ENCODE data around the gene CPA5. TPM values are rescaled to one million over a fixed set of nuclear protein-coding genes. Genes with fewer than 3 reads are reported as not detected.

CPA5 gene
- total RNA-seq, 1 donor from 2014 or later, result not detected

- no peak for DNase-seq (ENCODE audit: low read depth)
- no peak for TF ChIP-seq CTCF (IDR thresholded peaks at IDR 0.05; ENCODE audit: insufficient read depth, low read length, poor library complexity, severe bottlenecking)
- Histone ChIP-seq H3K36me3 (ENCODE audit: control insufficient read depth, insufficient read depth, low read length) (no peaks in the 10 kb centered on the region), H3K4me3 (ENCODE audit: low read depth, low read length) (no peak overlapping the region), H3K27me3 (ENCODE audit: control insufficient read depth, insufficient read depth, low read length) (no peaks in the 10 kb centered on the region)
These were observed 52.6 kb downstream of the CPA5 start for GRCh38 chr7:130397051-130397757.

- DNase-seq (ENCODE audit: low read depth), result no peak
- no peaks in the 10 kb centered on the region for H3K36me3 ChIP-seq (ENCODE audit: control insufficient read depth, insufficient read depth, low read length)
- no peak overlapping the region for H3K4me3 ChIP-seq (ENCODE audit: low read depth, low read length)
- no peaks in the 10 kb centered on the region for H3K27me3 ChIP-seq (ENCODE audit: control insufficient read depth, insufficient read depth, low read length)
- TF ChIP-seq CTCF (IDR thresholded peaks at IDR 0.05; ENCODE audit: insufficient read depth, low read length, poor library complexity, severe bottlenecking), result no peak
These were observed 53.1 kb downstream of the CPA5 start for GRCh38 chr7:130397758-130398073.

DNA sequence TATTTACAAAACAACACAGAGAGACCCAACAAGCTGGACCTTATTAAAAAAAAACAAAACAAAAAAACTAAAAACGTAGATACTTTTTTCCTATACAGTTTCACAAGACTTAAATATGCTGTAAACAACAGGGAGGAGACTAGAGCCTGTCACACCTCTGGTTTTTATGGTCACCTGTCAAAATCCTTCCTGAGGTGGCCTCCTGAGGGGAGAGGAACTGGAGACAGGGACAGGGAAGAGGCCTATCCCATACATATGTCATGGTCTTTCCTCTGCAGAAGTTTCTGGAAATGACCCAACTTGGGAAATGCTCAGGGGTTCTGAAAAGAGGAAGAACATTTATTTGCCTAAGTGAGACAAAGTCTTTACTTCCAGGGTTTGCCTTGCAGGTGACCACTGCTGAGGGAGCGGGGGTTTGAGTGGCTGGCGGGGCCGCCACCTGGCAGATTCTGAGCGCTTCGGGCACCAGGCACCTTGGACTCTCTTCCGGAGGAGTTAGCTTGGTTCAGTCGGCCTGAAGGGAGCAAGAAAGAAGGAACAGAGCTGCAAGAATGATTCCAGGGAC is 54.0 kb downstream of the CPA5 start:
- no peak for DNase-seq (ENCODE audit: low read depth)
- H3K27me3 ChIP-seq (ENCODE audit: control insufficient read depth, insufficient read depth, low read length), result no peaks in the 10 kb centered on the region
- TF ChIP-seq CTCF (IDR thresholded peaks at IDR 0.05; ENCODE audit: insufficient read depth, low read length, poor library complexity, severe bottlenecking), result no peak
- H3K36me3 ChIP-seq (ENCODE audit: control insufficient read depth, insufficient read depth, low read length), result no peaks in the 10 kb centered on the region
- H3K4me3 ChIP-seq (ENCODE audit: low read depth, low read length), result no peak overlapping the region

- no peaks in the 10 kb centered on the region for H3K27me3 ChIP-seq (ENCODE audit: control insufficient read depth, insufficient read depth, low read length)
- H3K4me3 ChIP-seq (ENCODE audit: low read depth, low read length), result no peak overlapping the region
- TF ChIP-seq CTCF (IDR thresholded peaks at IDR 0.05; ENCODE audit: insufficient read depth, low read length, poor library complexity, severe bottlenecking), result no peak
- no peaks in the 10 kb centered on the region for H3K36me3 ChIP-seq (ENCODE audit: control insufficient read depth, insufficient read depth, low read length)
- no peak for DNase-seq (ENCODE audit: low read depth)
These were observed 55.5 kb downstream of the CPA5 start for GRCh38 chr7:130400120-130400572.

- H3K36me3 ChIP-seq (ENCODE audit: control insufficient read depth, insufficient read depth, low read length), result no peaks in the 10 kb centered on the region
- TF ChIP-seq CTCF (IDR thresholded peaks at IDR 0.05; ENCODE audit: insufficient read depth, low read length, poor library complexity, severe bottlenecking), result no peak
- no peak for DNase-seq (ENCODE audit: low read depth)
- no peak overlapping the region for H3K4me3 ChIP-seq (ENCODE audit: low read depth, low read length)
- no peaks in the 10 kb centered on the region for H3K27me3 ChIP-seq (ENCODE audit: control insufficient read depth, insufficient read depth, low read length)
These were observed 56.5 kb downstream of the CPA5 start for GRCh38 chr7:130401101-130401500.

DNA sequence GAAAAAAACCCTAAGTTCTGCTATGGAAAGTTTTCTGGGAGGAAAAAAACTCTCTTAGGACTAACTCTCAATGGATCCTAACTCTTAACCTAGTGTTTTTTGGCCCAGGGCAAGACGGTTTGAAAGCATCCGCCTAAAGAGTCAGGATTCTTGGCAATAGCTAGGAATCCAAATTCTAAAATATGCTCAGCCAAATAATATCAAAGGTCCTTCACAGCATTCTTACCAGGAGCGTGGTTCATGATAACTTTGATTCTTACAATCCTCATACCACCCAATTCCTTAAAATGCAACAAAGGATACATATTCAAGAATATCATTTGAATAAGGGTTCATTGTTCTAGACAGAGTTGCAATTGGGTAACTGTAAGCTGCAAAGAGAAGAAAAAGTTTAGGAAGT is 57.0 kb downstream of the CPA5 start:
- Histone ChIP-seq H3K27me3 (ENCODE audit: control insufficient read depth, insufficient read depth, low read length) (no peaks in the 10 kb centered on the region), H3K4me3 (ENCODE audit: low read depth, low read length) (no peak overlapping the region), H3K36me3 (ENCODE audit: control insufficient read depth, insufficient read depth, low read length) (no peaks in the 10 kb centered on the region)
- TF ChIP-seq CTCF (IDR thresholded peaks at IDR 0.05; ENCODE audit: insufficient read depth, low read length, poor library complexity, severe bottlenecking), result no peak
- no peak for DNase-seq (ENCODE audit: low read depth)

All from kidney epithelial cell (primary cell).